Measurements from ENCODE around the gene SCAPER.

DNA sequence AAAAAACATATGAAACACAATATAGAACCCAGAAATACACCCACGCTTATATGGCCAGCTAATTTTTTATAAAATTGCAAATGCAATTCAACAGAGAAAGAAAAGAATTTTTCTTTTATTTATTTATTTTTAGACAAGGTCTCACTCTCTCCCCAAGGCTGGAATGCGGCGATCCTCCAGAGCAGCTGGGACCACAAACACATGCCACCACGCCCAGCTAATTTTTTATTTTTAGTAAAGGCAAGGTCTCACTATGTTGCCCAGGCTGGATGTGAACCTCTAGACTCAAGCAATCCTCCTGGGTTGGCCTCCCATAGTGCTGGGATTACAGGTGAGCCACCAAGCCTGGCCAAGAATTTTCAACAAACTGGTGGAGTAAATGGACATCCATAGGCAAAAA, 117.9 kb downstream of the SCAPER start:
- TF ChIP-seq CTCF (IDR thresholded peaks at IDR 0.05) (no peak), ZNF219 (CRISPR knock-in tag; IDR thresholded peaks at IDR 0.05; ENCODE audit: borderline replicate concordance) (no peak), ETV6 (CRISPR knock-in tag; IDR thresholded peaks at IDR 0.05) (no peak), IRF1 (CRISPR knock-in tag; IDR thresholded peaks at IDR 0.05) (no peak), IRF2 (CRISPR knock-in tag; IDR thresholded peaks at IDR 0.05; ENCODE audit: borderline replicate concordance, low read depth) (no peak)

Data from WTC11 (cell line).